Effector CD4-positive, alpha-beta T cell (primary cell): Measurements from ENCODE around the gene SLC12A4.

Experiments
- DNase-seq: peaks from one replicate; pipeline ENCODE4 v3.0.0-alpha.2; 2020

The SLC12A4 gene

DNA sequence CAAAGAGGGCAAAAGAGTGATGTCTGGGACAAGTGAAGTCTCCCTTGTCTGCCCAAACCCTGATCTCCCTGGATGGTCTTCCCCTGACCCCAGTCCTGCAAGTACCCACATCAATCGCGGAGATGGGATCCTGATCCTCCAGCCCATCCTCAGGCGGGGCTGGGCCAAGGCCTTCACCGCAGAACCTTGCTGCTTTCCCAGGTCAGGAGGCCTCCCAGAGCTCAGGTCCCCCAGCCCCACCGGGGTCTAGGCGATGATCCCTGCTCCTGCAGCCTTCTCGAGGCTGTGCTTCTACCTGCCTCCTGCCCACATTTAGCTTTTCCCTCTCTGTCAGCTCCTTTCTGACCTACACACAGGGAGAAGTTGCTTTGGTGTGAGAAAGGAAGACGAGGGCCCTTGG lies 6.3 kb downstream of the SLC12A4 start:
- no peak for DNase-seq

DNA sequence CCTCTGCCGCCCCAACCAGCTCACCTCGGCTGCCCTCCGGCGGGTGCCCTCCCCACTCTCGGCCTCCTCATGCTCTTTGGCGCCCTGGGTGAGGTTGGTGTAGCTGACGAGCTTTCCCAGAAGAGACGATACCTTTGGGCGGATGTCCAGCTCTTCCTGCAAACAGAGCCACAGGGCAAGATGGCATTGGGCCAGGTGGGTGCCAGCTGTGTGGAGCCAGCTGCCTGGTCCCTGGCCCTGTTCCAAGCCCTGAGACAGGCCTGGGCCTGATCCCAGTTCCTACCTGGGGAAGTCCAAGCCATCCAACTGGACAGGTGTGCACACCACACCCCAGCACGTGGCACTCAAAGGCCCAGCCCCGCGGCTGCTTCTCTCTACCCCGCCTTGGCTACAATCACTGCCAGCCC lies 6.9 kb downstream of the SLC12A4 start:
- DNase-seq, result no peak

DNA sequence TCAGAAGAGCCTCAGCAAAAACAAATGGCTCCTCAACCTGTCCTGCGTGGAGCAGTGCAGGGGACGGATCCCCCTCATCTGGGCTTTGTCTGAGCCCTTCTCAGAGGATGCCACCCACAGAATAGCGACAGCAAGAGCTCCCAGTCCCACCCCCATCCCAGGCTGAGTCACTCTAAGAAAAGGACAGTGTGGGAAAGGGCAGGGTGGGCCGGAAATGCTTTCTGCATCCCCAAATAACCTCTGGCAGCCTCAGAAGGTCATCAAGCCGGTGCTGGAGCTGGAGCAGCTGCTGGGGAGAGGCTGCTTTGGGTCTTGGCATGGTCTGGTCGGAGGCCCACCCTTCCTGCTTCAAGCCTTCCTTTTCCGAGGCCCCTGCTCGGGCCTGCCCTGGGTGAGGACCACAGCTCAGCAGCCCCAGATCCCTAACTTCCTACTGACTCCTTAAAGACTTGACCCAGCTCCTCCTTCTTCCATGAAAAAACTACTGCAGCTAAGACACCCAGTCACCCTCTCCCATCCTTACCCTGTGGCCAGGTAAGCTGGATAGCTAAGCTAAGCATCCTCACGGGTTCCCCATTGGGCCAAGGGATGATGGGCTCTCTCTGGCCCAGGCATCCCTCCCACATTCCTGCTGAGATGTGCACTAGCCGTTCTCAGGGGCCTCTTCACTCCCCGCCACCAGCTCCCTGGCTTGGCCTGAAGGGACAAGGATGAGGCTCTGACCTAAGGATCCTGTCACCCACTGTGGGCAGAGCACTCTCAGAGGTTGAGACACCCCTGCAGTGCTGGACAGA lies 8.7 kb downstream of the SLC12A4 start:
- no peak for DNase-seq

DNA sequence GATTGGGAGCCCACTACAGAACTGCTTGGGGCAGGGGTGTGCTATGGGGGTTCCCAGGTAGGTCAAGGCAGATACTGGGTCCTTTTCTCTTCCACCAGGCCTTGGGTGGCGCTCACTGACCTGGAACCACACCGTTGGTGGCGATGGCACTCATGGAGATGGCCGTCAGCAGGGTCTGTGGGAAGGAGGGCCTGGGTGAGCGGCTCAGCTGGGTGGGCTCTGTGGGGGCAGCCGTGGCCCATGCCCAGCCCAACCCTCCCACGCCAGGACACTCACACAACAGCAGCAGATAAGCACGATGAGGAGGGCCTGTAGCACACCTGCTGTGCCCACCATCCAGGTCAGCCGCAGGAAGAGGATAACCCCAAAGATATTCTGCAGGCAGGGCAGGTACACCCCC lies 10.8 kb downstream of the SLC12A4 start:
- no peak for DNase-seq

DNA sequence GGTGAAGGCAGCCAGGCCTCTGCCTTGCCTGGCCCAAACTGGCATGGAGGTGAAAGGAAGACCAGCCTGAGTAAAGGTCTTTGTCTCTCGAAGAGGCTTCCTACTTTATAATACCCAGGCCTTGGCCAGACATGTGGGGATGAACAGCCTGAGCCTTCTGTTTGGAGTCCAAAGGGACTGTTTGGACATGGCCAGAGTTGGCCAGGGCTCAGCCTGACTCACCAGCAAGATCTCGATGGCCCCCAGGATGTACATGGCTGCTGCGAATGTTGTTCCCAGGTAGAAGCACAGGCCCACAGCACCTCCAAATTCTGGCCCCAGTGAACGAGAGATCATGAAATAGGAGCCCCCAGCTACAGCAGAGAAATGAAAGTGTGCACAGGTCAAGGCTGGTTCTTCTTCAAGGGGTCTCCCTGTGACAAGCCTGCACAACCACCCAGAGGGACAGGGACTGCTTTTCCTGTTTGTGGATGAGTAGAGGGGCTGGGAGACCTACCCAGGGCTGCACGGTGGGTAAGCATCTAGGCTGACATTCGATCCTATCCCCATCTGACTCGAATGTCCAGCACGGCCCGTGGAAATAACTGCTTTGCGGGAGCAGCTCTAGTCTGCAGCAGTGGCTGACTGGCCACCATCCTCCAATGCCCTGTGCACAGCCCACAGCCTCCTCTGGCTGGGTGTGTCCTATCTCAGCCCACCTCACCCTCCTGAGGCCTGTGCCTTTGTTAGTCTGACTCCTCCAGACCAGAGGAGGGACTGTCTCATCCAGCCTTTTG lies 13.8 kb downstream of the SLC12A4 start:
- DNase-seq, result no peak

DNA sequence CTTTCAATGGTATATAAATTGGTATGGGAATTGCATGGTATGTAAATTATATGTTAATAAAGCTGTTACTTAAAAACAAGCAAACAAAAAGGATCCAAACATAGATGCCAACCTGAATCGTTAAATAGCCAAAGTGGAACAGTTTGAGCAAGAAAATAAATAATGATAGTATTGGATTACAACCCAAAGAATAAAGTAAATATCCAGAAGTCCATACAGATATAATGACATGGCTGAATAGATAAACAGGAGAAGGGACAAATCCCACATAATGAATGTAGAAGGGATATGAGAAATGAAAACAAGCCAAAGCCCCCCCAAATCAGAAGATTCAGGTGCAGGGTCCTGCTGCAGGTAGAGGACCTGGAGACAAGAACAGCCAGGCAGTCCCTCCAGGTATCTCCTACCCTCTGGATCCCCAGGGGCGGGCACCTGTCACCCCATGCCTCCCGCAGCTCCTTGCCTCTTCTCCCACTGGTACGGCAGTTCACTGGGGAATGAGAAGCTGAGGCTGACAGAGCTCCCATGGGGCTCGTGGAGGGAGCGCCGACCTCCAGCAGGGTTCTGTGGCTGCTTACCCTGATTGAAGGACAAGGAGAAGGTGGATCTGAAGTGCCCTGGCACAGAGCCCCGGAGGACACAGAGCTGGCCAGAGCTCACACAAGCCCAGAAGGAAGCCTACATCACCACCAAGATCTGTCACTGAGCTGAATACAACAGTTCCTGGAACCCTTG lies 14.6 kb downstream of the SLC12A4 start:
- no peak for DNase-seq

DNA sequence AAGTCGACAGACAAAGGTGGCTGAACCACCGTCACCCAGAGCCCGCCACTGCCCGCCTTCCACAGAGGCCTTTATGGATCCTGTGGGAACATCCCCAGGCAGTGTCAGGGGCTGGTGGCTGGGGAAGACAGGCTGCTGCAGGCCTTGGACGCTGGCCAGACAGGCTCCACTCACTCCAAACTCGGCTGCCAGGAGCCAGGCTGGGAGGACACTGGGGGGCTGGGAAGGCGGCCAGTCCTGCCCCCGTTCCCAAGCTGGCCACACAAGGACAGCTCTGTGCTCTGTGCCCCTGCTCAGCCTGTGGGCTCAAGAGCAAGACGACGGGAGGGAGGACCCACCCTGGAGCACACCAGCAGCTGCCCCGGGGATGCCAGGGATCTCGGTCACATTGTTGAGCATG lies 17.0 kb downstream of the SLC12A4 start:
- DNase-seq, result no peak

DNA sequence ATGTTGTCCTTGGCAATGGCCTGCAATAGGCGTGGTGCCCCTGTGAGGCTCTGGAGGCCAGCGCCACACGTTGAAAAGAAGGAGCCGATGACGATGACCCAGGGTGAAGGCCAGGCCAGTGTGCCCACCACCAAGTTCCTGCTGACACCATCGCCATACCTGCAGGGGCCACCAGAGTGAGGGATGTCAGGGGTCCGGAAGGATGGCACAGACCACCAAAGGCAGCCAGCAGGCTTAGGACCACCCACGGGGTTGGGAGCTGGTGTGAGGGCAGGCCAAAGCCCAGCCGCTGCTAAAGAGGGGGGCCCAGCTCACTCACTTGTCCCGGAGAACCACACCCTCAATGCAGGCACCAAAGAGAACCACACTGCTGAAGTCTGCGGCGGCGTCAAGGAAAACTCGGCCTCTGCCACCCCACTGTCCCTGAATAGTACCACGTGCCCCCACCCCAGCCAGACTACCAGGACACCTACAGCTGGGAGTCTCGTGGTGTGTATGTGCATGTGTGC lies 18.0 kb downstream of the SLC12A4 start:
- no peak for DNase-seq

DNA sequence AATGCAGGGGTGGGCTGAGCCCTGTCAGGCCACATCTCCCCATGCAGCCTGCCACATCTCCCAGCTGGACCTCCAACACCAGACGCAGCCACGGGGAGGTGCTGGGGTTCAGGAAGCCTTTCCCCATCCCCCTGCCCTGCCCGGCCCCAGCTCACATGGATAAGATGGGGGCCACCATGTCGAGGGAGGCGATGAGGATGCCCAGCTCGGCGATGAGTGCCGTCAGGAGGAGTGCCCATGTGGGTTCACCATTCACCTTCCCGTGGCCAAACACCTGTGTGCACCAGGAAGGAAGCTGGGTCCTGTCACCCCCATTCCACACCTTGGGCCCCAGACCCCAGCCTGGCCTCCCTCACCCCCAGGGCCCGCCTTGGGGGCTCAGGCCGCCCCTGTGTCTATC lies 18.8 kb downstream of the SLC12A4 start:
- no peak for DNase-seq

DNA sequence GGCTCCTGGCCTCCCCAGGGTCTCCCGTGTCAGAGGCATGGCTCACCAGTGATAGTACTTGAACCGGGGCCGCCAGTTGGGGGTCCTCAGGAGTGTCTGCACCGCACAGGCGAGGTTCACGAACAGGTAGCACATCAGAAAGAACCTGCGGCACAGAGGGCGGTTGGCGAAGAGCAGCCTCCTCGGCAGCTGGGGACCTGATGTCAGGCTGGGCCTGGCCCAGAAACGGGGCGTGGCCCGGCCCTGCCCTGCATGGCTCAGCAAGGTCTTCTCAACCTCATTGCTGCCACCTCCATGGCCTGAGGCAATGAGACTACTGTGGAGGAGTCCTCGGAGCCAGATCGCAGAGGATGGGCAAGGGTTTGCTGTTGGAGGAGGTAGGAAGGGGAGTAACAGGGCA lies 20.4 kb downstream of the SLC12A4 start:
- no peak for DNase-seq

- DNase-seq, result no peak
These were observed 21.4 kb downstream of the SLC12A4 start for GRCh38 chr16:67946966-67947558.

- DNase-seq, result no peak
These were observed 22.3 kb downstream of the SLC12A4 start for GRCh38 chr16:67946128-67946569.

- DNase-seq, result no peak
These were observed 23.0 kb downstream of the SLC12A4 start for GRCh38 chr16:67945392-67945933.

- no peak for DNase-seq
These were observed 23.6 kb downstream of the SLC12A4 start for GRCh38 chr16:67944690-67945391.

DNA sequence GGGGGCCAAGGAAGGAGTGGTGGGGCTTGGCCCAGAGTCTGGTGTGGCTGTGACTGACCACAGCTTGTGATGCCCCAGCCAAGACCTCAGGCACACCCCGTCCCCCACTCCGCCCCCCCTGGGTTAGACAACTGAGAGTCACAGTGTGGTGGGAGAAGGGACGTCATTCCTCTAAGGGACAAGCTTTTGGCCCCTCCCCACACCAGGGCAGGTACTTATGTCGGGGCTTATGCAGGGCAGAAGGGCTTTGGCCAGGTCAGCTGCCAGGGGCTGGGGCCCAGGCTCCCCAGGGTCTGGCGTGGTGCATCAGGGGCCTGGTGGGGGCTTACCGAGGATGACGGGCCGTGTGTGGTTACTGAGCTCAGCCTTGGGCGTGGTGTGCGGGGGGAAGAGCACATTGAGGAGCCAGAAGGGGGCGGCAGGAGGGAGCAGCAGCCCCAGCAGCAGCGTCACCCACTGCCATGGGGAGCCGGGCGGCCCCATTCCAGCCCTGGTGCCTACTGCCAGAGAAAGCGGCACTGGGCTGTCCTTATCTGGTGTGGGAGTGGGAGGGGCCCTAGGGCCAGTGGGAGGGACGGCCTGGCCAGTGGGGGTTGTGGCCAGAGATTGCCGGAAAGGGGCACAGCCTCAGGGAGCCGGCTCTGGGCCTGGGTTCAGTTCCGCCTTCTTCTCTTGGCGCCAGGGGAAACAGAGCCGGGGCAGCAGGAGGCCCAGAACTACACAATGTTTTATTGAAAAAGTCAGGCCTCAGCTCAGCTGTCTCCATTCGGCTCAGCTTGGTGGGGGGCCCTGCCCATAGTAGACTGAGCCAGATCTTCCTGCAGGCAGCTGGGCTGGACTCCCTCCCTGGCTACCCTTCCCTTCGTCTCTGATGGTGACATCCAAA lies 24.6 kb downstream of the SLC12A4 start, which contains the start of gene LCAT:
Gene LCAT (minus strand): TSS at position 502 of the 886 bp plus-strand sequence. CDS start 19 bp downstream, at position 483.
- DNase-seq, result no peak

DNA sequence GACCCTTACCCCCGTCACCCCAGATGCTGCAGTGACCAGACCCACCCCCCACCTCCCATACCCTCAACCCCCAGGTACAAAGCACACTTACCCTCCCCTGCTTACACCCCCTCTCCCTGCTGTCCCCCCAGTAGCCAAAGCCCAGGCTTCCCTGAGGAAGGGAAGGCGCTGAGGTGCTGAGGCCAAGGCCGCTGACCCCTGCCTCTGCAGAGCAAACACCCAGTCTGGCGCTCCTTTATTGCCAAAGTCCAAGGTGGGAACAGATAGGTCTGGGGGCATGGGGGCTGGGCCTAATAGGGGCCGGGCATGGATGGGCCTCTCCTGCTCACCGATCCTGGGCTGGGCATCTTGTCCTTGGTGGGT lies 25.2 kb downstream of the SLC12A4 start:
- DNase-seq, result no peak

- DNase-seq, result no peak
These were observed 25.8 kb downstream of the SLC12A4 start for GRCh38 chr16:67942510-67943255.

DNA sequence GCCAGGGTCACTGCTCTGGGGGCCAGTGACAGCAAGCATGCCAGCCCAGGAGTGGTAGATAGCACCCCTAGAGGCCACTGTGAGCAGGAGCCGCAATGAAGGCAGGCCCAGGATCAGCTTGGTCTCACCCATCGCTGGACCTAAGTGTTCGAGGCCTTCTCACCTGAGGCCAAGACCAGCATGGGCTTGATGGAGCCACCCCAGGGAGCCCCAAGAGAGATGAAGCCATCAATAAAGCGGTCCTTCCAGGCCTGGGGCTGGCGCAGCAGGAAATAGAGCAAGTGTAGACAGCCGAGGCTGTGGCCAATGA lies 26.3 kb downstream of the SLC12A4 start:
- peak; percentile 25 for DNase-seq

DNA sequence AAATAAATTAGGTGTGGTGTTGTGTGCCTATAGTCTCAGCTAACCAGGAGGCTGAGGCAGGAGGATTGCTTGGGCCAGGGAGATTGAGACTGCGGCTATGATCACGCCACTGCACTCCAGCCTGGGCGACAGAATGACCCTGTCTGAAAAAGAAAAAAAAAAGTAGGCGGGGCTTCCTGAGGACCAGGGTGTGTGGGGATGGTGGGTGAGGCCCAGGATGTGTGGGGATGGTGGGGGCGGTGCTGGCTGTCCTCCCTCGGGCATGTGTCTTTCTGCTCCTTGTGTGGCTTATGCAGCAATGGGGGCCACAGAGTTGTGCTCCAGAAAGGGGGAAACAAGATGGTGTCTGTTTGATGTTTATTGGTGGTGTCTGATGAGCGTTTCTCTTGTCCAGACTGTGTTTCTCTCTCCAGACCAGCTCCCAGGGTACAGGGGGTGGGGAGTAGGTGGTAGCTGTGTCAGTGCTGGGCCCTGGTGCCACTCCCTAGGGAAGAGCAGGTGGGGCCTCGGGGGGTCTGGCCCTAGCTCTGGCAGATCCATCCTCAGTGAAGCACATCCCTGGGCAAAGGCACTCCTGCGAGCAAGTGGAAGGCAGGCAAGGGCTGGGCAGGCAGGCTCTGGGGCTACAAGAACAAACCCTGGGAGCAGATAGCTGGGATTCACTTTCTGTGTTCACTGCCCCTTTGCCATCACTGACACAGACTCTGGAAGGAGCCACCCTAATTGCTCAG lies 26.8 kb downstream of the SLC12A4 start:
- no peak for DNase-seq
